Astrocyte of the cerebellum (primary cell): ENCODE results near the gene MAPKAP1.

ENCODE experiments used
- DNase-seq: peaks from one replicate; pipeline ENCODE4 v3.0.0-alpha.2; 2011; ENCODE audit warnings: low read depth
- H3K4me3 ChIP-seq: 2 replicates; pipeline ENCODE4 v1.5.1; 2011; ENCODE audit warnings: mild to moderate bottlenecking, low read depth, low read length, moderate library complexity
- CTCF ChIP-seq: IDR thresholded peaks from 2 replicates; pipeline ENCODE4 v1.5.1; 2012; ENCODE audit warnings: low read length, low read depth, moderate library complexity, mild to moderate bottlenecking; ENCODE audit errors: missing control alignments
- in situ Hi-C: cut with HindIII; loops from 2 replicates; pipeline ENCODE4 v1.10.0; 2017; ENCODE audit warnings: low sequenced_read_pairs

MAPKAP1 gene

GRCh38 chr9:125558453-125559092 is 148.4 kb downstream of the MAPKAP1 start:
- TF ChIP-seq CTCF: peak; percentile 81
- DNase-seq: peak; percentile 71
- in situ Hi-C loops: no loop called here
- no peak overlapping the region for H3K4me3 ChIP-seq

GRCh38 chr9:125556046-125556721 is 150.8 kb downstream of the MAPKAP1 start:
- in situ Hi-C loops: no loop called here
- H3K4me3 ChIP-seq: no peak overlapping the region
- TF ChIP-seq CTCF: no peak
- no peak for DNase-seq

GRCh38 chr9:125554726-125555125 is 152.3 kb downstream of the MAPKAP1 start:
- no peak for TF ChIP-seq CTCF
- in situ Hi-C loops: no loop called here
- H3K4me3 ChIP-seq: no peak overlapping the region
- no peak for DNase-seq

GRCh38 chr9:125551781-125552180 is 155.2 kb downstream of the MAPKAP1 start:
- no peak for TF ChIP-seq CTCF
- no peak overlapping the region for H3K4me3 ChIP-seq
- DNase-seq: no peak
- in situ Hi-C loops: no loop called here

GRCh38 chr9:125549891-125550885 is 156.8 kb downstream of the MAPKAP1 start:
- no peak overlapping the region for H3K4me3 ChIP-seq
- in situ Hi-C loops: no loop called here
- no peak for DNase-seq
- no peak for TF ChIP-seq CTCF

- DNase-seq: peak; percentile 62
- H3K4me3 ChIP-seq: no peak overlapping the region
- in situ Hi-C loops: no loop called here
- TF ChIP-seq CTCF: no peak
Measured at GRCh38 chr9:125549465-125549871, 157.5 kb downstream of the MAPKAP1 start.
